GM21423 (cell line): ENCODE results near the gene ADNP2.

Experiments used
- ATAC-seq: cut with Tn5 transposase; IDR thresholded peaks from one replicate; pipeline ENCODE4 v1.9.1; 2021; ENCODE audit warnings: mild to moderate bottlenecking, moderate library complexity; ENCODE audit not compliant: unreplicated experiment

Gene ADNP2

DNA sequence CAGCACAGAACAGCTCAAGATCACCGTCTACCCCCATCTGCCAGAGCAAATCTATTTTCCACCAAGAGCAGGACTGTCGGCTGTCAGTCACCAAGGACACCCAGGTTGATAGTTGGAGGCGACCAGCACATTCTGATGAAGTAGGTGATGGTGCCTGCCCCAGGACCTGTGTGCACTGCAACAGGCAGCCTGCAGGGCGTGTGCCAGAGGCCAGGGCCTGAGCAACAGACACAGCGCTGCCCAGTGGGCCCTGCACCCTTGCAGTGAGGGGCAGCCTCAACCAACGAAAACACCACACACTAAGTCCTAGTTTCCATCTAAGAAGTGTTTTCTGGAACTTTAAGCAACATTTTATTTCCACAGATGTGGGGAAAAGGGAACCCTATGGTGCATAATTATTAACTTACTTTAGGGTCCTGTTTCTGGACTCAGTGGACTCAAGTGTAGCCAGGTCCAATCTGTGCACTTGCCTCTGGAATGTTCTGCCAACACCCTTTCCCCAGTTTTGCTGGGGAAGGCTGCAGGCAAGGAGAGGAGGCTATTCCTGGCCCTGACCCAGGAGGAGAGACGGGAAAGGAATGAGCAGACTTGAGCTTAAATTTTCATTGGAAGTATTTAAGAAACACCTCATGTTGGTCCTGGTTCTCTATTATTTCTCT is 61.5 kb downstream of the ADNP2 start:
- ATAC-seq, result no peak

DNA sequence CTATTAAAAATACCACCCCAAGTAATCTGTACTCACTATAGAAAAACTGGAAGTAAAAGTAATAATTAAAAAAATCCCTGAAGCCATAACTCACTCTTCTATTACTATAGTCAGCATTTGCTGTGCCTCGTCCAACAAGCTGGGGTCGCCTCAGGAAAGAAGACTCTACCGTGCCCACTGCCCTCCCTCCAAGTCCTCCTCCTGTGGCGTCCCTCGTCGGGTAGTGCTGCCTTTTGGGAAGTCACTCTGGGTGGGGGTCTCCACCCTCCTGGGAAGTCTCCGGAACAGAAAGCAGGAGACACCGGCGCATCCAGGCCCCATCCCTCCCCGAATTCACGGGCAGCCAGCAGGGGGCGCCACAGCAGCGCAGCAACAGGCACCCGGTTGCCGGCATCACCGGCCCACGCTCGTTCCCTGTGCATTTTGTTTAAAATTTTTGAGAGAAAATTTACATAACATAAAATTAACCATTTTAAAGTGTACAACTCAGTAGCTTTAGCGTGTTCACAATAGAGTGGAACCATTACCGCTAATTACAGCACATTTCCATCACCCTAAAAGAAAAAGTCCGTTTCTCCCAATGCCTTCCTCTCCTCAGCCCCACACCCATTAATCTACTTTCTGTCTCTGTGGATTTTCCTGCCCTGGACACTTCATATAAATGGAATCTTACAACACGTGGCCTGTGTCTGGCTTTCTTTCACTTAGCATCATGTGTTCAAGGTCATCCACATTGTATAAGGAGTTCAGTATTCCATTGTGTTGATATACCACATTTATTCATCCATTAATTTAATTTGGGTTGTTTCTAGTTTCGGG is 62.2 kb downstream of the ADNP2 start:
- no peak for ATAC-seq

DNA sequence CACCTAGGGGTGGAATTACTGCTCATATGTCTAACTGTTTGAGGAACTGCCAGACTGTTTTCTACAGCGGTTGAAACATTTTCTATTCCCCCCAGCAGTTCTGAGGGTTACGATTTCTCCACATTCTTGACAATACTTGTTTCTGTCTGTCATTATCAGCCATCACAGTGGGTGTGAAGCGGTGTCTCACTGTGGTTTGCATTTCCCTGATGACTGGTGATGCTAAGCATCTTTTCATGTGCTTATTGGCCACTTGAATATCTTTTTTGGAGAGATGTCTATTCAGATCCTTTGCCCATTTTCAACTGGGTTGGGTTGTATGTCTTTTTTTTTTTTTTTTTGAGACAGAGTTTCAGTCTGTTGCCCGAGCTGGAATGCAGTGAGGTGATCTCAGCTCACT is 63.0 kb downstream of the ADNP2 start:
- no peak for ATAC-seq

DNA sequence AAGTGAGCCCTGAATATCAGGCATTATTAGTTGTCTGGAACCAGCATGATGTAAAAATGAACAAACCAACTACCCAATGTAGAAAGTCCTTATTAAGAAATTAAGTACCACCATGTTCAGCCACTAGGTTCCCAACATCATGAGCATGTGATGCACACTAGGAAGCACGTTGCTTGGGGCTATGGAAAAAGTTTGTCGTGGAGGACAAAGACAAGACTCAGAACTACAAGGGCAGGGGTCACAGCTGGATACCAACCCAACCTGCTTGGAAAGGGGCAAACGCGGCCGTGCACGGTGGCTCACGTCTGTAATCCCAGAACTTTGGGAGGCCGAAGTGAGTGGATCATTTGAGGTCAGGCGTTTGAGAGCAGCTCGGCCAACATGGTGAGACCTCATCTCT is 64.0 kb downstream of the ADNP2 start:
- no peak for ATAC-seq

DNA sequence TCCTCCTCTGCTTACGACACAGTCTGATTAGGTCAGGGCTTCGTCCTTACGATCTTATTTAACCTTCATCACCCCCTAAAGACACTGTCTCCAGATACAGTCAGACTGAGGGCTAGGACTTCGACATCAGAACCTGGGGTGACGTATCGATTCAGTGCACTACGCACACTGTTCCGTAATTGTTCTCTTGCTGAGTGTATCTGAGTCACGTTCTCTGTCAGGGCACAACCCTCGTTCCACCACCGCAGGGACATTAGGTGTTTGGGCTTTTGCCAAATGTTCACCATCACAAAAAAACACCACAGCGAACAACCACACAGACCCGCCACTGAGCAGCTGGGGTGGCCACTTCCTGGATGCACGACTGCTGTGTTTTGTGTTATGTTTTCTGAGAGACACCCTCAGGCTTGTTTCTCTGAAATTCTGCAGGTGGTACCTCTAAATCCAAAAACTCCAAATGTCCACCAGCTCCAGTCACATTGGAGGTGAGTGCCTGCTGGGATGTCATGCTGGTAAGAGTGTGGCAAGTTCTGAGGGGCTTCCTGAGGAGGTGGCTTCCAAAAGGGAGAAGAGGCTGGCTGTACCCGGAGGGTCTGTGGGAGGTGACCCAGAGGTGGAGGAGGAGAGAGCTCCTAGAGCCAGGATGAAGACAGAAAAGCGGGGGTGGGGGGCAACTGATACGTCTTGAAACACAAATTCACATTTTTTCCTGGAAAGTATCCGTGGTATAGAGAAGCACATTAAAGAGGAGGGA is 66.6 kb downstream of the ADNP2 start:
- ATAC-seq, result no peak

DNA sequence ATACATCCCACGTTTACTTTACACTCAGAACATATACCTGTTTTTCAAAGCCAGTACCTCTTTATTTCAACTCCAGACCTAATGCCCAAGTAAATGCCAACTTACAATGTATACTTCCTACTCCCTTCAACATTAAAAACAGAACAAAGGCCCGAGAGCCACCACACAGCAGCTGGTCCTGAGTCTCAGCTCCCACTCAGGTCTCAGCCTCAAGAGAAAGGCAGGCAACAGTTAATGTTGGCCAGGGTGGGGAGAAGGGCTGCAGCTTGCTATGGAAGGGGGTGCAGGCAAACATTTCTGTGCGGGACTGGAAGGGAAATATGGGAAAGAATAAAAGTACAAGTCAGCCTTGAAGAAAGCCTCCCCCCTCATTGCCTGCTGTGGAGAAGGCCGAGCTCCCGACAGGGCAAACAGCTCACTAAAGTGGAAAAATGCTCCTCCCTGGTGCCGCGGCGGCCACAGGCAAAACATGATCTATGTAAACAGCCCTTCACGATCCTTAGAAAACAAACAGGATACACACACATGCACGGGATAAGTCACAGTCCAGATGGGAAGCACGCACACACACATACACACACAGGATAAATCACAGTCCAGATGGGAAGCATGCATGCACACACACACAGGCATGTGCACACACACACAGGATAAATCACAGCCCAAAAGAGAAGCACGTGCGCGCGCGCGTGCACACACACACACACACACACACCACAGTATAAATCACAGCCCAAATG is 67.4 kb downstream of the ADNP2 start:
- ATAC-seq, result no peak

DNA sequence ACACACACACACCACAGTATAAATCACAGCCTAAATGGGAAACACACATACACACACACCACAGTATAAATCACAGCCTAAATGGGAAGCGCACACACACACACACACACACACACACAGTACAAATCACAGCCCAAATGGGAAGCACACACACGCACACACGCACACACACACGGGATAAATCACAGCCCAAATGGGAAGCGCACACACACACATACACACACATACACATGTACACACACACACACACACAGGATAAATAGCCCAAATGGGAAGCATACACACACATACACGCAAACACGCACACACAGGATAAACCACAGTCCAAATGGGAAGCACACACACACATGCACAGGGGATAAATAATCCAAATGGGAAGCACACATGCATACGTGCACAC is 68.1 kb downstream of the ADNP2 start:
- ATAC-seq, result no peak

DNA sequence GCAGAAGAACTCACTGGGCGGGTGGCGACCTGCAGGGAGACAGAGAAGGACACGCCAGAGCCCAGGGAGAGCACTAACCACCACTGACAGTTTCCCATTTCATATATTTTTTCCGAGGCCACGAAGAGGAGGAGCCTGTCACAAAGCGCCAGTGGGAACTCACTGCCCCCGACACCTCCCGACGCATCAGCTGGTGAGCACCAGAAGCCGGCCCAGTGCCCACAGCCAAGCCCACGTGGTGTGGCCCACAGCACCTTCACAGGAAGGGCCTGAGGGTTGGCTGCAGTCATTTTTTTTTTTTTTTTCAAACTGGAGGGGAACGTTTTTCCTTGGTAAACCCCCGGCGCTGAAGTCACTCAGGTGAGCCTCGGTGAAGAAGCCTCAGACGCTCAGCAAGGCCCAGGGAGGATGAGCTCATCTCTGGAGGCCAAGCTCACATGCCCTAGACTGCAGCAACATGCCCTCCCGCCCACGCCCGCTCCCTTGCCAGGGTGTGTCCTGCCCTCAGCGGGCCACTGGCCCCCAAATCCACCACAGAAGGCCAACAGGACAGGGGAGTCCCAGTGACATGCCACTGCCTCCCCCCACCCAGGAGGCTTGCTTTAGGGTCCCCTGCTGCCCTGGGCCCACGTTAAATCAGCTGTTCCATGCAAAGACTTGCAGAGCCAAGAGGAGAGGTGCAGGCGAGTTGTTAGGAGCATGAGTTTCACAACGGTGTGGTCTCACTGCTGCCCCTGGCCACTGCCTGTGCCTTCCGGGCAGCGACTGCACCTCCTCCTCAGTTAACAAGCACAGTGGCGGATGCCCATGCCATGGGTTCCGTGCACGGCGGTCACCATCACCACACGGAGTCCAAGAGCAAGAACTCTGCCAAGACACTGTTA is 70.1 kb downstream of the ADNP2 start:
- no peak for ATAC-seq

DNA sequence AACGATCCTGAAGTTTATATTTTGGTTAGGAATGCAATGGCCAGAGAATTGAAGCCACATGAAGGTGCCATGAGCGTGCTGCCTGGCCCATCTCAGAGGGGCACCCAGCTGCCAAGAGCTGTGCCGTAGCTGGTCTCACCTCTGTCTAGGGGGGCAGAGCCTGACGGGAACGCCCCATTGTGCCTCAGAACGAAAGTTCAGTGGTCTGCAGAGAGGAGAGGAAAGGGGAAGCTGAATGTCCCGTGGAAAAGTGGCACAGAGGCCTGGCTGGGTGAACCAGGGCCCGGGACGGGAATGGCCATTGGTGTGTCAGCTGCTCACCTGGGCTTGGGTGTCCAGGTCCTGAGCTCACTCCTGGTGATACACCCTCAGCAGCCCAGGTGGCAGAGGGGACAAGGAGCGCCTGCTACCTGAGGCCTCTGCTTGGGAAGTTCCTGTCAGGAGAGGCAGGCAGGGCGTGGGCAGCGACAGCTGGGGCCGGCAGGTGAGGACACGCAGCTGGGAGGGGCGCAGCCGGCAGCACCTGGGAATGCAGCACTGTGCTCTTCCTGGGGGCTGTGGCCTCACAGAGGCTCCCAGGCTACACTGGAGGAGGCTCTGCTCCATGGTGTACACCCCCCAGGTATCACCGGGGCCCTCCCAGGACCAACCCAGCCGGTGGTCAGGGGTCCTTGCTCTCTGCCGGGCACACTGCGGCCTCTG is 70.9 kb downstream of the ADNP2 start:
- no peak for ATAC-seq

DNA sequence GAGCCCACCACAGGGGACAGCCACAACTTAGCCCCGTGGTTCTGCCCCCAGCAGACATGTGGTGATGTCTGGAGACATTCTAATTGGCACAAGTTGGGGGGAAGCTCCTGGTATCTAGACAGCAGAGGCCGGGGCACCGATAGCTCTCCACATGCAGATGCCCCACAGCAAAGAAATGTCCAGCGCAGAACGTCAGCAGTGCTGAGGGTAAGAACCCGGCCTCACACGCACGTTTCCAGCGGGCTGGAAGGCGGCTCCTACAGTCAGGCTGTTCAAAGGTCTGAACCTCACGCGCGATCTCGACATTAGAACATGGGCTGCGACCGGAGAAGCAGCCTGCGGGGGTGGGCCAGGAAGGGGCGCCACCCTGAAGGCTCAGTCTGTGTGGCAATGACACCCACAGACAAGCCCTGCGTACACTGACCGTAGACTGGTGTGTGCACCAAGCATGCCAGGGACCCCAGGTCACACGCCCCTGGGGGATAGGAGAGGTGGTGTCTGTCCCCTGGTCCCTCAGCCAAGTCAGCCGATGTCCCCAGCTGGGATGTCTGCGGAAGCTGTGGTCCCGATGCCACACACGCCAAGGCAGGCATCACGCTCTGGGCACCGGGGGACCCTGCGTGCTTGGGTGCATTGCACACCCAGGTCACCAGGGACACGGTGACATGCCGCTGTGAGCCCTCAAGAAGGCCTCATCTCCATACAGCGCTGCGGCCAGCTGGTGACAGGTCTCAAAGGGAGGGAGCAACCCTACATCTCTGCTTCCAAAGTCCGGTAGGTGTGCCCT is 71.9 kb downstream of the ADNP2 start:
- ATAC-seq, result no peak

DNA sequence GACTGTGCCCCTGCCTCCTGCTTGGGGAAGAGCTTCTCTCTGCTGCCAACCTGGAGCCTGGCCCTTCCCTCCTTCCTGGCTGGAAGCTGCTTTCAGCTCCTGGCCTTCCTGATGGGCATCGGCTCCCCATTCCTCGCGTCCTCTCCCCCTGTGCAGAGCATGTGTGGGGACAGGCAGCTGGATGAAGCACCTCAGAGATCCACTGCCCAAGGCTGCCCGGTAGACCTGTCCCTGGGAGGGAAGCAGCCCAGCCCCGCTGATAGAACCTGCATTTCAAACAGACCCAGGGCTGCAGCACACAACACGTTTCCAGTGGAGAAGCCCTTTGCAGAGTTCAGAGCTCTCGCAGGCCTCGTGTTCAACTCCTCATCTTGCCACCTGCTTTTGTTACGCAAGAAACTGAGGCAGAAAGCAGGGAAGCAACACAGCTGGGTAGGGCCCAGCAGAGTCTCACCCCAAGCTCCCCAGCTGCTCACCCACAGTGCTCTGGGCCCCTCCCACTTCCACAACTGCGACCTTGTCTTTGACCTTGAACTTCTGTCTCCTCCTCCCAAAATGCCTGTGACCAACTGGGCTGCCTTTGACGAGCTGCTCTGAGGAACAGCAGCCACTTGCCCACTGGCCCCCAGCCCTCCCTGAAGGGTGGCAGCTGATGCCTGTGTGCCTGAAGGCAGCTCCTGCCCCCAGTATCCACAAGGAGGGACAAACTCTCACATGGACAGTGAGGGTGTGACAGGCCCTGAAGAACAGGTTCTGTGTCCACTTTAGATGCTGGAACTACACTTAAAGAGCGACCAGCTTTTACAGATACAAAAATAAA is 72.8 kb downstream of the ADNP2 start:
- no peak for ATAC-seq

DNA sequence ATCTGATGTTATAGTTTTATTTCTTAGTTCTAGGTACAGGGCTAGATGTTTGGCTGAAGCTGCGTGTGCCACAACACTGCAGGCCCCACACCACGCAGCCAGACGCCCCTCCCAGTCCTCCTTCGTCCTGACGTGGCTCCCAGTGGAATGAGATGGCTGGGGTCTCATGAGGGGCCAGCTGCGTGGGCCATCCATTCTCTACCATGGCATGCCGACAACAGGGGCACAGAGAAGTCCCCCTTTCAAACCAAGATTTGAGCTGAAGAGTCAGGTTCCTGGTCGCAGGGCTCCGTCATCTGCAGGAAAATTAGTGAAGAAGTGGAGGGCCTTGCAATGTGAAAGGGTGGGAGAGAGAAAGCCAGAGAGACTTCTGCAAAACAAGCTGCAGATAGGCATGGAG is 73.8 kb downstream of the ADNP2 start:
- ATAC-seq, result no peak

DNA sequence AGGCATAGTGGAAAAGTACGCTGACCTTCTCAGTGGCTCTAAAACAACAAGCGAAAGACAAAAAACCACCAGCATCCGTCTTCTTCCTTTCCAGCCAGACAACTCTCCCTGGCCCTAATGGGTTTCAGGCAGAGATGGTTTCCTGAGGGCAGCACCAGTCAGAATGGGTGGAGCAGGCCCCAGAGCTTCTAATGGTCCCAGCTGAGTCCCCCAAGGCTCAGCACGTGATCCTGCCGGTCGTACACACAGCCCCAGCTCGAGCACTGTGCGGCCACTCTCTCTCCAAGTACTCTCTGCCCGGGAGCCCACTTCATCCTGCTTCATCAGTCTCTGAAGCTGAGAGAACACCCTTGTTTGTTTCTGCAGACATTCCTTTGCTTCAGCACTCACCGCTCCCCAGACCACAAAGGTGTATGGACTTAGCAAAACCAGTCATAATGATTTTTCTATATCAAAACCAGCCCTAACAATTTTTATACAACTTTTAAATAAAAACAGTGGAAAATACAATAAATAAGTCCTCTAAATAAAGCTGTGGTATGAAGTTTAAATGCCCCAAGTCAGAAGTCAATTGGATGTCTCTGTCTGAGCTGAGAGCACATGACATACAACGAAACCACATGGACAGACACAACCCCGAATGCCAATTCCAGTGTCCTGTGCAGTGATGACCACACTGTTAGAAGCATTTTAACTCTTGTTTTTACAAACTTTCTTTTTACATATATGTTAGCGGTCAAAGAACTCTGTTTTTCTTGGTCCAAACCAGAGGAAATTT is 74.4 kb downstream of the ADNP2 start:
- ATAC-seq, result no peak

DNA sequence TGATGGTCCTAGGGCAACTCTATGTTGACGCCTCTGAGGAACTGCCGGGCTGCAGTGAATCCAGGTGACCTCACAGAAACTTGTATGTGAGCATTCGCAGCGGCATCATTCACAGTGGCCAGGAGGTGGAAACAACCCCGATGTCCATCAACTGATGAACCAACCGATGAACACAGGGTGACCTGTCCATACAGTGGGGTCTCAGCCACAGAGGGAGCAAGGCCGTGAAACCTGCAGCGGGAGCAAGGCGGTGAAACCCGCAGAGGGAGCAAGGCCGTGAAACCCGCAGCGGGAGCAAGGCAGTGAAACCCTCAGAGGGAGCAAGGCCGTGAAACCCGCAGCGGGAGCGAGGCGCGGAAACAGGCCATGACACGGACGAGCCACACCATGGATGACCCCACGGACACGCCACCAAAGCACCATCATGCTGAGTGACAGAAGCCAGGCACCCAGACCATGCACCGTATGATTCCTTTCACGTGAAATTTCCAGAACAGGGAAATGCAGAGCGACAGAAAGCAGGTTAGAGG is 75.2 kb downstream of the ADNP2 start:
- no peak for ATAC-seq

DNA sequence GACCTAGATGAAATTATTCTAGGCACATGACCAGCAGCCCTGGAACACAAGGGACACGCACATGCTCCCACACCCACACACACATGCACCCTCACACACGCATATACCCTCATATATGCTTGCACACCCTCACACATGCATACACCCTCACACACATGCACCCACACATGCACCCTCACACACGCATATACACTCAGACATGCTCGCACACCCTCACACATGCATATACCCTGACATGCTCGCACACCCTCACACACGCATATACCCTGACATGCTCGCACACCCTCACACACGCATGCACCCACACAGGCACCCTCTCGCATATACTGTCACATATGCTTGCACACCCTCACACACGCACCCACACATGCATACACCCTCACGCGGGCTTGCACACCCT is 76.5 kb downstream of the ADNP2 start:
- no peak for ATAC-seq

DNA sequence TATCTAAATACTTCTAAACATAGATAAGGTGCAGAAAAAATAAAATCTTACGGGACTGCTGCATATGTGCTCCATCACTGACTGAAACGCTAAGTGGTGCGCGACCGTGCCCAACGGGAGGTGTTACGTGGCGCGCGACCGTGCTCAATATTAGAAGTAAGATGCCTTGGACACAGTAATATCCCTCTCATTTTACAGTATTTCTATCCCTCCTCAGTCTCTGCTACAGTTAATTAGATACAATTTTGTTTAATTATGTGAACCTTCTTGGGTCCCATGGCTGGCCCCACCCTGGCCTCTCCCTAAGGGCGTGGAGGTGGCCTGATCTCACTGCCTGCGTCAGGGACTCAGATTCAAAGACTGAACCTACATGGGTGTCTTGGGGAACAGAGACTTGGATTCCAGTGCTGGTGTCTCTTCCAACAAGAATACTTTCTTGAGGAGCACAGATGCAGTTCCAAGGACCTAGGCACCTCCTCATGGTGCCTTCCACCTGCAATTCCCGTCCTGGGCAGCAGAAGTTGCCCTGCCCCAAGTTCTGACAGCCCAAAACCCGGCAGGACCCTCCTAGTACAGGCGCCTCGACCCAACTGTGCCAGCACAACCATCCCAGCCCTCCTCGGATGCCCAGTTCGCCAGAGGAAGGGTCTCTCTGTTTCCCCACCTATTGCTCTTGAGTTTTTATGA is 79.0 kb downstream of the ADNP2 start:
- no peak for ATAC-seq
